B cell (primary cell): ENCODE results near the gene CCNB1IP1. TPM values are rescaled to one million over a fixed set of nuclear protein-coding genes. Genes with fewer than 3 reads are reported as not detected.

Source experiments
- ATAC-seq: fragments of 200-7000 bp; cut with Tn5 transposase; one replicate; pipeline ENCODE4 v1.10.0; 2021; ENCODE audit warnings: low read depth, mild to moderate bottlenecking, moderate number of reproducible peaks, moderate library complexity
- CTCF ChIA-PET: fragments of 350-600 bp; sonication (Branson Sonifier 250); formaldehyde crosslinking; loops from one replicate; lab custom pipeline; 2021; ENCODE audit warnings: antibody characterized with exemption, inconsistent platforms; lab: Charles Lee
- POLR2A ChIA-PET: fragments of 350-600 bp; sonication (Branson Sonifier 250); formaldehyde crosslinking; loops from one replicate; lab custom pipeline; 2021; ENCODE audit warnings: antibody characterized with exemption; lab: Charles Lee
- DNase-seq: peaks from one replicate; pipeline ENCODE4 v3.0.0; 2013
- H2AFZ ChIP-seq: 2 replicates; pipeline ENCODE4 v1.6.1; 2012; ENCODE audit warnings: mild to moderate bottlenecking, low read depth, low read length; ENCODE audit not compliant: insufficient read depth, poor library complexity, severe bottlenecking
- H3K27ac ChIP-seq, 2 donors: 1 replicate in 1 of 2; 2 replicates in 1 of 2; pipeline ENCODE4 v1.5.1; 2012 to 2013; ENCODE audit warnings: low read length in 2 of 2, mild to moderate bottlenecking in 2 of 2, moderate library complexity in 1 of 2
- H3K27me3 ChIP-seq, 4 experiments: fragments of 200-600 bp in 1 of 4; sonication (generic) in 1 of 4; replicated peaks in 1 of 4; 1 replicate in 2 of 4; 2 replicates in 2 of 4; pipeline versions ENCODE4 v1.6.1 to v1.7.0; 2013 to 2016; ENCODE audit warnings: low read length in 3 of 4, mild to moderate bottlenecking in 2 of 4, mixed read lengths in 1 of 4, moderate library complexity in 1 of 4; ENCODE audit not compliant: insufficient read depth in 4 of 4, control insufficient read depth in 3 of 4; ENCODE audit errors: control extremely low read depth in 1 of 4
- H3K36me3 ChIP-seq, 2 experiments: replicated peaks in 1 of 2; 1 replicate in 1 of 2; 2 replicates in 1 of 2; pipeline versions ENCODE4 v1.6.1 to v1.7.1; 2013; ENCODE audit warnings: low read length in 1 of 2; ENCODE audit not compliant: insufficient read depth in 2 of 2, control insufficient read depth in 1 of 2; ENCODE audit errors: control extremely low read depth in 1 of 2, extremely low read depth in 1 of 2
- H3K4me1 ChIP-seq, 2 donors: fragments of 200-600 bp in 1 of 2; sonication (generic) in 1 of 2; 1 replicate in 1 of 2; 2 replicates in 1 of 2; pipeline versions ENCODE4 v1.5.1 to v1.6.1; 2013 to 2017; ENCODE audit warnings: low read length in 2 of 2; ENCODE audit not compliant: control insufficient read depth in 2 of 2, insufficient read depth in 2 of 2
- H3K4me2 ChIP-seq: replicated peaks from 2 replicates; pipeline ENCODE3; 2012; ENCODE audit warnings: mild to moderate bottlenecking, low read depth, low read length; ENCODE audit not compliant: poor library complexity, severe bottlenecking
- H3K4me3 ChIP-seq, 5 experiments: fragments of 200-600 bp in 1 of 5; sonication (generic) in 1 of 5; 1 replicate in 3 of 5; 2 replicates in 2 of 5; pipeline versions ENCODE4 v1.5.1 to v1.7.0; 2011 to 2016; ENCODE audit warnings: low read length in 4 of 5, mild to moderate bottlenecking in 4 of 5, low read depth in 2 of 5, control low read depth in 1 of 5, moderate library complexity in 1 of 5; ENCODE audit not compliant: insufficient read depth in 1 of 5; ENCODE audit errors: control extremely low read depth in 1 of 5, extremely low read depth in 1 of 5
- H3K79me2 ChIP-seq: fragments of 200-600 bp; sonication (generic); one replicate; pipeline ENCODE4 v1.6.0; 2016; ENCODE audit warnings: low read length; ENCODE audit not compliant: control insufficient read depth, insufficient read depth
- H3K9ac ChIP-seq: fragments of 200-600 bp; sonication (generic); 2 replicates; pipeline ENCODE4 v1.6.1; 2017; ENCODE audit warnings: mild to moderate bottlenecking, low read length, moderate library complexity
- H3K9me3 ChIP-seq, 3 donors: one replicate each; pipeline versions ENCODE4 v1.6.1 to v1.7.1; 2013; ENCODE audit warnings: low read length in 2 of 3; ENCODE audit not compliant: control insufficient read depth in 2 of 3, insufficient read depth in 1 of 3; ENCODE audit errors: control extremely low read depth in 1 of 3
- H4K20me1 ChIP-seq: 2 replicates; pipeline ENCODE4 v1.6.0; 2012; ENCODE audit warnings: mild to moderate bottlenecking, low read length; ENCODE audit not compliant: insufficient read depth, control insufficient read depth, poor library complexity, severe bottlenecking
- H3K27ac Mint-ChIP-seq: one replicate; pipeline ENCODE4 v1.8.0; 2021; ENCODE audit warnings: mixed read lengths
- H3K27me3 Mint-ChIP-seq: one replicate; pipeline ENCODE4 v1.8.0; 2021; ENCODE audit warnings: mixed read lengths
- H3K4me1 Mint-ChIP-seq: one replicate; pipeline ENCODE4 v1.8.0; 2021; ENCODE audit warnings: mixed read lengths
- H3K4me3 Mint-ChIP-seq: one replicate; pipeline ENCODE4 v1.8.0; 2021; ENCODE audit warnings: mixed read lengths
- H3K9me3 Mint-ChIP-seq: one replicate; pipeline ENCODE4 v1.8.0; 2022; ENCODE audit warnings: mixed read lengths; ENCODE audit not compliant: insufficient read depth
- EZH2 ChIP-seq: IDR thresholded peaks from 2 replicates; pipeline ENCODE4 v1.6.1; 2012; ENCODE audit warnings: borderline replicate concordance, low read depth, mild to moderate bottlenecking, moderate library complexity, low read length; ENCODE audit not compliant: insufficient read depth, poor library complexity, severe bottlenecking
- WGBS: methylation state at CpG from one replicate; pipeline ENCODE4 v1.1.5; 2013; ENCODE audit warnings: missing lambda C conversion rate; ENCODE audit not compliant: insufficient coverage; 5-methylcytosine and 5-hydroxymethylcytosine counted together
- intact Hi-C: fragments of 100-400 bp; cut with micrococcal nuclease; formaldehyde crosslinking; loops from one replicate; pipeline ENCODE4 v1.10.0; 2022
- polyA plus RNA-seq: library from polyadenylated mRNA; depleted of rRNA; stranded (reverse); fragments of >200 nt; gene quantifications from 2 replicates; pipeline ENCODE4 v1.2.3, GENCODE V29; 2012
- total RNA-seq, 2 donors: library from RNA; stranded (reverse); fragments of 120-200 nt in 1 of 2; gene quantifications; 1 replicate in 1 of 2; 2 replicates in 1 of 2; pipeline versions ENCODE4 v1.2.3 to v1.2.4, GENCODE V29; 2013 to 2022
- TF ChIP-seq, protein P1 (sequence below): fragments of 200-600 bp; IDR thresholded peaks from one replicate; pipeline ENCODE4 v1.8.0; 2022; ENCODE audit warnings: antibody characterized with exemption, mild to moderate bottlenecking

The CCNB1IP1 gene
- total and polyA plus RNA-seq, 2 donors (not counting 1 experiment from before 2014, with no cell fraction given), result 24.7 to 48.8 TPM

GRCh38 chr14:20377171-20377570 is 44.1 kb upstream of the CCNB1IP1 start:
- H3K9ac ChIP-seq, result no peak overlapping the region
- TF ChIP-seq EZH2, result no peak
- TF ChIP-seq, protein P1, sequence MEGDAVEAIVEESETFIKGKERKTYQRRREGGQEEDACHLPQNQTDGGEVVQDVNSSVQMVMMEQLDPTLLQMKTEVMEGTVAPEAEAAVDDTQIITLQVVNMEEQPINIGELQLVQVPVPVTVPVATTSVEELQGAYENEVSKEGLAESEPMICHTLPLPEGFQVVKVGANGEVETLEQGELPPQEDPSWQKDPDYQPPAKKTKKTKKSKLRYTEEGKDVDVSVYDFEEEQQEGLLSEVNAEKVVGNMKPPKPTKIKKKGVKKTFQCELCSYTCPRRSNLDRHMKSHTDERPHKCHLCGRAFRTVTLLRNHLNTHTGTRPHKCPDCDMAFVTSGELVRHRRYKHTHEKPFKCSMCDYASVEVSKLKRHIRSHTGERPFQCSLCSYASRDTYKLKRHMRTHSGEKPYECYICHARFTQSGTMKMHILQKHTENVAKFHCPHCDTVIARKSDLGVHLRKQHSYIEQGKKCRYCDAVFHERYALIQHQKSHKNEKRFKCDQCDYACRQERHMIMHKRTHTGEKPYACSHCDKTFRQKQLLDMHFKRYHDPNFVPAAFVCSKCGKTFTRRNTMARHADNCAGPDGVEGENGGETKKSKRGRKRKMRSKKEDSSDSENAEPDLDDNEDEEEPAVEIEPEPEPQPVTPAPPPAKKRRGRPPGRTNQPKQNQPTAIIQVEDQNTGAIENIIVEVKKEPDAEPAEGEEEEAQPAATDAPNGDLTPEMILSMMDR, result no peak
- H3K27ac ChIP-seq, result no peak overlapping the region
- no peaks in the 10 kb centered on the region for H3K4me1 Mint-ChIP-seq
- peak overlapping the region; percentile 56 for H3K27ac Mint-ChIP-seq
- peaks cover 0 to 98% of the 10 kb centered on the region in 2 experiments for H3K36me3 ChIP-seq
- no peak overlapping the region for H3K4me2 ChIP-seq
- H2AFZ ChIP-seq, result no peak overlapping the region
- no peak overlapping the region for H3K4me3 ChIP-seq
- H3K27me3 Mint-ChIP-seq, result no peaks in the 10 kb centered on the region
- no CpG with 5 or more reads among the region's 2 CpGs for WGBS
- ChIA-PET POLR2A (no interaction called here), CTCF (no interaction called here)
- intact Hi-C loops, result no loop called here
- H3K4me3 Mint-ChIP-seq, result no peak overlapping the region
- H3K9me3 Mint-ChIP-seq, result no peaks in the 10 kb centered on the region
- DNase-seq (no peak), ATAC-seq (no peak)
- H3K27me3 ChIP-seq, result no peaks in the 10 kb centered on the region
- no peaks in the 10 kb centered on the region for H4K20me1 ChIP-seq
- H3K9me3 ChIP-seq, result no peaks in the 10 kb centered on the region
- no peaks in the 10 kb centered on the region for H3K4me1 ChIP-seq
- H3K79me2 ChIP-seq, result no peaks in the 10 kb centered on the region

DNA sequence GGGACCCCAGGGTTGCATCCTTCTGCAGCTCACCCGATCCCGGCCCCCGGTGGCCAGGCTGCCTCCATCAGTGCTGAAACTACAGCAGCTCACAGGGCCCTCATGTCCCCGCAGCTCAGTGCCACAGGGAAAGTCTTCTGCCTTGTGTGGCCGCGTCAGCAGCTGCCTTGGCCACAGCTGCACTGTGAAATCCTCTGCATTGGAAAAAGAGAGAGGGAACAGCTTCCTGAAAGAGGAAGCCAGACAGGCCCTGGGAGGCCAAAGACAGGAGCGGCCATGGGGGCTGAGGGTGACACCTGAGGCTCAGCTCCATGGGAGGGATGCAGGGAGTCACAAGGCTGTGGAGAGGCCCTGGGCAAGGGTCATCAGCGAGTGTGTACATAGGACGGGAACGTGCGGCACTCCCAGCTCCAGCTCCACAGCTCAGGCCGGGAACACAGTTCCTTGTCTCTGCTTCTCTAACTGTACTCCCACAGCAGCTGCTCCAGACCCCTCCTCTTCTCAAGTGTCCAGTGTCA is 43.1 kb upstream of the CCNB1IP1 start:
- H4K20me1 ChIP-seq, result no peaks in the 10 kb centered on the region
- no peak overlapping the region for H3K27ac ChIP-seq
- ChIA-PET POLR2A (interaction anchor here (0.6 kb wide), 1 partner anchor 28 kb away, joined by 6 read pairs; no protein-coding TSS in a partner anchor), CTCF (no interaction called here)
- no peaks in the 10 kb centered on the region for H3K9me3 Mint-ChIP-seq
- no peak overlapping the region for H3K4me3 Mint-ChIP-seq
- H3K4me3 ChIP-seq, result no peak overlapping the region
- no peak for TF ChIP-seq EZH2
- TF ChIP-seq, protein P1, result no peak
- H3K4me2 ChIP-seq, result no peak overlapping the region
- intact Hi-C loops, result no loop called here
- ATAC-seq (no peak), DNase-seq (no peak)
- no peaks in the 10 kb centered on the region for H3K27me3 Mint-ChIP-seq
- WGBS, result 98% methylated on average over 10 of the region's 12 CpGs
- no peaks in the 10 kb centered on the region for H3K27me3 ChIP-seq
- peaks cover 0 to 98% of the 10 kb centered on the region in 2 experiments for H3K36me3 ChIP-seq
- no peak overlapping the region for H3K9ac ChIP-seq
- H2AFZ ChIP-seq, result no peak overlapping the region
- H3K4me1 ChIP-seq, result no peaks in the 10 kb centered on the region
- no peaks in the 10 kb centered on the region for H3K4me1 Mint-ChIP-seq
- H3K27ac Mint-ChIP-seq, result no peak overlapping the region
- no peaks in the 10 kb centered on the region for H3K79me2 ChIP-seq
- no peaks in the 10 kb centered on the region for H3K9me3 ChIP-seq
